Stimulated activated CD4-positive, alpha-beta T cell treated with anti-CD3 and anti-CD28 coated beads, Interleukin-12 subunit alpha, Interleukin-12 subunit beta, amount 100 ng/mL, for 4 hours (primary cell): Measurements from ENCODE around the gene OR4D2.

Experiments
- DNase-seq: peaks from one replicate; pipeline ENCODE4 v3.0.0-alpha.2; 2020

The OR4D2 gene

DNA sequence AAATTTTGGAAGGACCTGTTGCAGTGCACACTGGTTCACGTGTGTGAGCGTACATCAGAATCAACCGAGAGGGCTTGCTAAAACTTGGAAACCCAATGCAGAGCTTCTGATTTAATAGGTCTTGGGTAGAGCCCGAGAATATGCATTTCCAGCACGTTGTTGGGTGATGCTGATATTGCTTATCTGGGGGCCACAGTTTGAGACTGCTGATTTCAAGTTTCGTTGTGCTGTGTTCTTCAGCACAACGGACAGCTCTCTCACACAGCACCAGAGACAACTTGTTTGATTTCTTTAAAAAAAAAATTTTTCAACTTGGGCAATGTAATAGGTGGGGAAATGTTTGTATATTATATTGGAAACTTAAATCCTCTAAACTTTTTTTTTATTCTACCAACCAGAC lies 9.4 kb downstream of the OR4D2 start:
- DNase-seq: no peak

DNA sequence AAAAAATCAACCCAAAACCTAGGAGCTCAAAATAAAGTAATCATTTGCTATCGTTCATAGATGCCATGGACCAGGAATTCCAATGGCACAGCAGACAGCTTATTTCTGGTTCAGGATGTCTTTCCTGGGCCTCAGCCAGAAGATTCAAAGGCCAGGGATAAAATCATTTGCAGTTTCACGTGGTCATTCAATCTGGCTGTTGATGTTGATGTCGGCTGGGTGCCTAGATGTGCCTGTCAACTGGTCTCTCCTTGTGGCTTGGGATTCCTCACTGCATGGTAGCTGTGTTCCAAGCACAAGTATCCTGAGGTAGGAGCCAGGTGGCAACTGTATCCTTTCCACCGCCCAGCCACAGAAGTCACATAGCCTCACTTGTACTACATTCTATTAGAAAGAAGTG lies 15.0 kb downstream of the OR4D2 start:
- no peak for DNase-seq

DNA sequence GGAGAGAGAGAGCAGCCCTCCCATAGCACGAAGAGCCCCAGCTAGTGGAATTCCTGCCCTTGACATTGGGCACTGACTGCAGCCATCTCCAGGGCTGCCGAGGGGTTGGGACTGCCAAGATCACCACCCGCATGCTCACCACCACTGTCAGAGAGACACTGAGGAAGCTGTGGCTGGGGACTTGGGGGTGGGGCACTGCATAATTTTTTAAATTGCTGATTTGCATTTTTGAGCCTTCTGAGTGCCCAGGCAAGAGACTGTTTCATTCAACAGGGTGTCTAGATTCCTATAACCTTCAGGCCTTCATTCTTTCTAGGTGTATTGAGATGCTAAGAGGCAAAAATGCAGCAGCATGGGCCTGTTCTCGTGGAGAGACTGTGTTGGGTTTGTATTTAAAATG lies 16.7 kb downstream of the OR4D2 start:
- DNase-seq: no peak

DNA sequence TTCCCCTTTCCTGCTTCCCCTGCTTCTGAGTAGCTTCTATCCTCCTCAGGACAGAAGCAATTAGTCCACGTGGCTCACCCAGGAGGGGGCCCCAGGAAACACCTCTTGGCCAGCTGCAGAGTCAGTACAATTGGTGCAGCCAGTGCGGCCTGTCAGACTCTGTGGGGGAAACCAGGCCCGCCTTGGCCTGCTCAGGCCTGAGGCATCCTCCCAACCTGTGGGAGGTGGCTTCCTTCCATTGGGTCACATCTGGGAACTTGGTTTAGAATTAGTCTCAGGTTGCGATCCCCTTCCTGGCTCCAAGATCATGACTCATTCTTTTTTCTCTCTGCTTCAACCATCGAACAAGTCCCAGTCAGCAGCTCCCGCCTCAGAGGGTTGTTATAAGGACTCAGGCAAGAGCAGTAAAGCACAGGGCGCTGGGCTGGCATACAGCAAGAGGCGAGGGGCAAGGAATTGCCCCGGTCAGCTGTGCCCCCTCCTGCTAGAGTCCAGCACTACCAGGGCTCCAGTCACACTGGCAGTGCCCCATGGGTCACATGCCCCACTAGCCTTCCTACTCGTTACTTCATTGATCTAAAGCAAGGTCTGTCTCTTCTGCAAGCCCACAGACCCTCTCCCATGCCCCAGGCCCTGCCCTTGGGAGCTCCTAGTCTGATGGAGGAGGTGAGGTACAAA lies 17.7 kb downstream of the OR4D2 start:
- no peak for DNase-seq

DNA sequence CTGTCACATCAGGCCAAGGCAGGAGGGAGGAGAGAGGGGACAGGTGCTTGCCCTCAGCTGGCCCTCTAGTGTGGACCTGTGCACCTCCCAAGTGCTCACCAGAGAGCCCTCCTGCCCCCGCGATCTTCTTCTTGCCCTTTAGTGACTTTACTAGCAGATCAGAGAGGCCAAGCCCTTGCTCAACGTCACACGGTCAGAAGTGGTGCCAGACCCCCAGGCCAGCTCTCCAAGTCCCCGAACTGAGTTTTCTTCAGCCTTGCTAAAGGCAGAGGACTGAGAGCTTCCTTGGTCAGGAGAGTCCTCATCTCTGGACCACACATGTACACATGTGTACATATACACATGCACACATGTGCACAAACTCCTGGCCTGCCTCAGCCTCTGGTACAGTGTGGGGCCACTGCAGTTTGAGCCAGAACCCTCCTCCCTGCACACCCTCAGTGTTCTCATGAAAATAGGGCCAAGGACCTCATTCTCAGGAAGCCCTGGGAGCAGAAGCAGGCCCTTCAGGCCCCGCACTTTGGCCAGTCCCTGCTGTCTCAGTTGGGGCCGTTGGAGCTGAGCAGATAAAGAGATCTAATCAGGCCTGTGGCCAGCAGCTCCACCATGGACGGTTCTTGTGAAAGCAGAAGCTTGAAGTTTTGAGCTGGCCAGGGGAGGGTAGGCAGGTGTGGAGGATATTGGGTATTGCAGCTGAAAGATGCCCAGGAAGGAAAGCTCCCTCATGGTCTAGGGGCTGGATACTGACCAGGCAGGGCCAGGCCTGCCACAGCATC lies 18.4 kb downstream of the OR4D2 start:
- no peak for DNase-seq

DNA sequence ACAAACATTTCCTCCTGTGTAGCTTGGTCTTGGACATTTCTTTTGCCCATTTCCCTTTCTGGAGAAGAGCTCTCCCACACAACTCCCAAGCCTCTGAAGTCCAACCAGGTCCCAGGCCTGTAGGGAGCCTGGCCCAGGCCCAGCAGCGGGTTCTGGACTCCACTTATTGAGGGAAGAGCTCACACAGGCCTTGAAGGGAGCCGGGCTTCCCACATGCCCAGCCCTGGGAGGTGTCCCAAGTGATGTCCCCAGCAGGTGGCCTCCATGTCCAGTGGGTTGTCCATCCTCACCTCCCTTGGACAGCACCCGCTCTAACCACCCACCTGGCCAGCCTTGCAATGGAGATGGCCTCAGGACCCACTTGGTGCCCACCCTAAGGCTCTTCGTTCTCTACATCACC lies 19.8 kb downstream of the OR4D2 start:
- DNase-seq: no peak

DNA sequence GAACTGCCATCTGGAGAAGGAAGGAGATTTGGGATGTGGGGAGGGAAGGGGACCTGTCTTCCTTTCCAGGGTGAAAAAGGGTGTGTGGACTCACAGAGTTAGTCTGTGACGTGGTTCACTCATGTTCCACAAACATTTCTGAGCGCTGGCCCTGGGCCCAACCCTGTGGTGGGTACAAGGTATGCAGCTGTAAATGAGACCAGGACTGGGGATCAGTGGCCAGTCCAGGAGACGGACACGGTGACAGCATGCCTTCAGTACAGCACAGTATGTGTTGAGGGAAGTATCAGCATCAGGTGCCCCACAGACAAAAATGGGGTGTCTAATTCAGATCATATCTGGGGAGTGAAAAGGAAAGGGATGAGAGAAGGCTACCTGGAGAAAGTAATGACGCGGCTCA lies 20.3 kb downstream of the OR4D2 start:
- DNase-seq: no peak

DNA sequence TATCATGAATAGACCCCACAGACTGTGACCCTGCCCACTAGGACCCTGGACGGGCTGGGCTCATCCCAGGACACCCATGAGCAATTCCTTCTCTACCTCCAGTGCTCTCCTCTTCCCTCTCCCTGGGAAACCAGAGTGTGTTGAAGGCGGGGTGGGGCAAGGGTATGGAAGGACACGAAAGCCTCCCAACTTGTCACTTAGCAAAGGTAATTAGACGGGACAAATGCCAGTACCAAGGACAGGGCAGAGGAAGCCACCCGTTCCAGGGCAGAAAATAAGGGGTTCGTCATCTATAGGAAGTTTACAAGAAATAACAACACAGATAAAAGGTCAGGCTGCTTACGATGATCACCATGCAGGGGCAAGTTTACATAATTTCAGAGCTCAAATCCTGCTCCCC lies 20.9 kb downstream of the OR4D2 start:
- DNase-seq: no peak

DNA sequence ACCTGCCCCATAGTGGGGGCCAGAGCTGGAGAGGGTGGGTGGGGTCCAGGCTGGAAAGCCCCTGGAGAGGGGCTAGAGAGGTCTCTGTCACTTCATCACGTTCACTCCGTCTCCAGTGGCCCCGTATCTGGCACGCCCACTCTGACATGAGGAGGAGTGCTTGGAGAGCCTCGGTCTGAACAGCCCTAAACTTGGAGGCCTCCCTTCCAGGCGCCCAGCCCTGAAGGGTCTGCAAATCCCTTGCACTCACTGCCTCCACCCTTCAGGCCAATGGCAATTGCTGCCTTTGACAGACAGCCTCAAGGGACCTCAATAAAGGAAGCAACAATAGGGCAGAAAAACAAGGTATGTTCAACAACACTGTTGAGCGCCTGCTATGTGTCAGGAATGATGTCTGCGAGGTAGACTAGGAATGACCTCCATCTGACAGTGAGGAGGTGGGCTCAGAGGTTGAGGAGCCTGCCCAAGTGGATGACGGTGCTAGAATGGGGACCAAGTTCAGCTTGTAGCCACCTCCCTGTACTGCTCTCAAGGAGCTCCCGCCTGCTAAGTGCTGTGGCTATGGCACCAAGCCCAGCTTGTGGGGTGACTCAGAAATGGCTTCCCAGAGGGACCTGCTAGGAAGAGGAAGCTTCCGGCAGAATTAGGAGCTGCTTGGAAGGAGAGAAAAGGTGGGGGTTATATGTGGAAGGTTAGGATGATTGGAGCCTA lies 22.8 kb downstream of the OR4D2 start:
- DNase-seq: no peak

DNA sequence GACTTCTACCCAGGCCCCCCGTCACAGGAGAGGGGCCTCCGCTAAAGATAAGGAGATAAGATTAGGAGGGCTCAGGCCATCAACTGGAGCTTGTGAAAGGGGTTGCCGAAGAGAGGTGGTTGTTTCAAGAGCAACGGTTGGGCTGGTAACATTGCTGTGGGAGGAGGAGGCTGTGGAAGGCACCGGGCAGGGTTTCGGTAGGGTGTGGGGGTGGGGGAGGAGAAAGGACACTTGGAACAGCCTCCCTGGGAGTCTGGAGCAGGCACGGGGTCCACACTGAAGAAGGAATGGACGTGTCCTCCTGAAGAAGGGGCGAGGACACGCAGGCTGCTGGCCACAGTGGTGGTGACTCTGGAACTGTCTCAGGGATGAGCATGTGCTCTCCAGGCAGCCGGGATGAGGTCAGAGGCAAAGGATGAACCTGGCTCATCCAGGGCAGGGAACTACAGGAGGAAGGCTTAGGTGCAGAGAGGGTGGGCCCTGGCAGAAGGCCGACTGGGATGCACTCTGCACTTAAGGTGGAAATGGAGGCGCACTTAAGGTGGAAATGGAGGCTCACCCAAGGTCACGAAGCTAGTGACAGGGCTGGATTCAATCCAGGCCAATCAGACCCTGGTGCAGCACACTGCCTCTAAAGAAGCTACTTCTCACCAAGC lies 24.6 kb downstream of the OR4D2 start:
- DNase-seq: no peak

DNA sequence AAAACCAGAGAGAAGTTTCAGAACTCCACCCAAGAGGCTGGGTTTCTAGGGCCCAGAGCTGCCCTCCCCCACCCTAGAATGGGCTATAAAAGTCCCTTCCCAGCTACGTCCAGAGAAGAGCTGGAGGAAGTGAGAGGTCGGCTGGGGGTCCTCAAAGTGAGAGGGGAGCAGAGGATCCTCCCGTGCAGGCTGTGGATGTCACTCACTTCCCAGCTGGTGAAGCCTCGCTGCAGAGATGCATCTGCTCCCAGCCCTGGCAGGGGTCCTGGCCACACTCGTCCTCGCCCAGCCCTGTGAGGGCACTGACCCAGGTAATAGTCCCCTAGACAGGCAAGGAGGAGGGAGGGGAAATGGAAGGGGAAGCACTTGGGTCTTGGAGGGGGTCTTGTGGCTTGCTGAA lies 25.8 kb downstream of the OR4D2 start, which contains the start of gene EPX:
EPX (plus strand) TSS at position 115 of the 400 bp plus-strand sequence; CDS start at position 236, 121 bp downstream.
- no peak for DNase-seq

DNA sequence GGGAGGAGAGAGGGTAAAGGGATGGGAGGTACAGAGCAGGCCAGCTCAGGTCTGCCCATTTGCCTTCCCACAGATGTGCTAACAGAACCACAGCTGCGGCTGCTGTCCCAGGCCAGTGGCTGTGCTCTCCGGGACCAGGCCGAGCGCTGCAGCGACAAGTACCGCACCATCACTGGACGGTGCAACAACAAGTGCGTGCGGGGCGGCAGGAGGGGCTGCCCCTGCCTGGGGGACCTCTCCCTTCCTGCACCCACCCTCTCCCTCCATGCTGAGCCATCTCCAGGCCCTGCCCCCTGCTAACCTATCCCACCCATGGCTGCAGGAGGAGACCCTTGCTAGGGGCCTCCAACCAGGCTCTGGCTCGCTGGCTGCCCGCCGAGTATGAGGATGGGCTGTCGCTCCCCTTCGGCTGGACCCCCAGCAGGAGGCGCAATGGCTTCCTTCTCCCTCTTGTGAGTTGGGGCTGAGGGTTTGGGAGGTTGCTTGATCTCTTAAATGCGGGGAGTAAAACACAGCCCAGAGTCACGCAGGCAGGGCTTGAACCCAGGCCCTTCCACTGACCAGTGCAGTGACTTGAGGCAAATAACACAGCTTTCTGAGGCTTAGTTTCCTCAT lies 27.0 kb downstream of the OR4D2 start:
- DNase-seq: no peak

DNA sequence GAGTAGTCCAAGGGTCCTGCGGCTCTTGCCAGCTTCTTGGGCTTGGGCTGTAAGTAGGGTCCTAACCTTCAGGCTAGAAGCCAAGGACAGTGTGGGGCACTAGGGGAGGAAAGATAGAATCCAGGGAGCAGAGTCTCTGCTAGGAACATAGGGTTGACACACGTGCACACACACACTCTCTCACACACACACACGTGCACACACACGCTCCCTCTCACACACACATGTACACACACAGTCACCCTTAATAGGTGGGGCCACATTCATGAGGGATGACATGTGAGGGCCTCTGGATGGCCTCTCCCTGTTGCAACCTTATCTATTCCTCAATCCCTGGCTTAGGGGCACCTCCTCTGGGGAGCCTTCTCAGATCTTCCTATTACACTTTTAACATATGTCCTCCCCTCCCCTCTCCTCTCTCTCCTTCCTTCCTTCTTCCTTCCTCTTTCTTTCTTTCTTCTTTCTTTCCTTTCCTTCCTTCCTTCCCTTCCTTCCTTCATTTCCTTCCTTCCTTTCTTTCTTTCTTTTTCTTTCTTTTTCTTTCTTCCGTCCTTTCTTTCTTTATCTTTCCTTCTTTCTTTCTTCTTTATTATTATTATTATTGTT lies 28.8 kb downstream of the OR4D2 start:
- no peak for DNase-seq

DNA sequence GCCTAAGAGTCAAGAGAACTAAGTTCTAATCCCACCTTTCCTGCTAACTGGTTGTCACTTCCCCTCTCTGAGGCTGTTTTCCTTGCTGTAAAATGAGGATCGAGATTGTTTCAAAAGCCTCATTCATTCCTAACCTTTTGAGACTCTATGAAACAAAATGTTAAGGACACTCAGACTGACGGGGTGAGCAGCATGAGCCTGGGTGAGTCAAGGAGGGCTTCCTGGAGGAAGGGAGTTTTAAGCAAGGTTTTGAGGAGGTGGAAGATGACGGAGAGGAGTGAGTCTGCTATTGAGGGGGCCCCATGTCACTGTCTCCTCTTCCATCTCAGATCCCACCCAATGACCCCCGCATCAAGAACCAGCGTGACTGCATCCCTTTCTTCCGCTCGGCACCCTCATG lies 29.8 kb downstream of the OR4D2 start:
- DNase-seq: no peak

DNA sequence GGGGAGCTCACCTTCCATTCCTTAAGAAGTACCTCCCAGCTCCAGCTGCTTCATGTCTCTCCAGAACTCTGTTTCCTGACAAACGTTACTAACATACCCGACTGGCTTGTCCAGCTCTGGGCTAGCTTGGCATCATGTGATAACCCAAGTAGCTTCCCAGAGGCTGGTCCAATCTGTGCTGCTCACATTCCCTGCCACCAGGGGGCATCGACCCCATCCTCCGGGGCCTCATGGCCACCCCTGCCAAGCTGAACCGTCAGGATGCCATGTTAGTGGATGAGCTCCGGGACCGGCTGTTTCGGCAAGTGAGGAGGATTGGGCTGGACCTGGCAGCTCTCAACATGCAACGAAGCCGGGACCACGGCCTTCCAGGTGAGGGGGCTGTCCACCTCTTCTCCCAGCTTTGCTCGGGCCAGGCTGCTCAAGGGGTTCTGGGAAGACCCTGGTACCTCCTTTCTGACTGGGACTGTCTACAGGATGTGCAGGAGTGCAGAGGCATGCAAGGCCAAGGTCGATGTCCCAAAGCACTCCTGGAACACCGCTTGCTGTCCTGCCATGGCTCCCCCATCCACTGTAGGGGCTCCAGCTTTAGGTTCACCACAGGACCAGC lies 33.3 kb downstream of the OR4D2 start:
- peak; percentile 54 for DNase-seq

DNA sequence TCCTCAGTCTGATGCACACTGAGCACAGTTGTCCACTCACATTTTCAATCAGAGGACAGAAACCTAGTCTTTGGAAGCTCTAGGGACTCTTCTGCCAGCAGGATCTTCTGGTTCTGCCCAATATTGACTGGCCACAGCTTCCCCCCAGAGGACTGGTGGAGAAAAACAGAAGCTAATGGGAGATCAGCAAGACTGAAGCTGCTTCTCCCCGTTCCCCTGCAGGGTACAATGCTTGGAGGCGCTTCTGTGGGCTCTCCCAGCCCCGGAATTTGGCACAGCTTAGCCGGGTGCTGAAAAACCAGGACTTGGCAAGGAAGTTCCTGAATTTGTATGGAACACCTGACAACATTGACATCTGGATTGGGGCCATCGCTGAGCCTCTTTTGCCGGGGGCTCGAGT lies 36.1 kb downstream of the OR4D2 start:
- DNase-seq: no peak

DNA sequence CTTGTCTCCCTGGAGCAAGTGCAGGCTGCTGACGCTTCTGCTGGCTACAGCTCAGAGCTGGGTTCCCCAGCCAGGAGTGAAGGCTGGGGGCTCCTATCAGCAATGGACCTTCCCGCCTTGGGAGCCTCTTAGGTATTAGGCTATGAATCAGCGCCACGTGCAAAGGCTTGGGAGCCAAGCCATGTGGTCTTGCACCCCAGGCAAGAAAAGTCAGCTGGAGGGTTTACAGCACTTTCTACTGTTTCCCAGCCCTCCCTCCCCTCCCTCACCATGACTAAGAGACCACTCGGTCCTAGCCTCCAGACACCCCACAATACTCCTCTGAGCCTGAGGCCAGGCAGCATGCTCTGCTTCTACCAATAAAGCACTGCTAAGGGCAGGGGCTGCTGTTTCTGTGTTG lies 38.0 kb downstream of the OR4D2 start:
- no peak for DNase-seq

DNA sequence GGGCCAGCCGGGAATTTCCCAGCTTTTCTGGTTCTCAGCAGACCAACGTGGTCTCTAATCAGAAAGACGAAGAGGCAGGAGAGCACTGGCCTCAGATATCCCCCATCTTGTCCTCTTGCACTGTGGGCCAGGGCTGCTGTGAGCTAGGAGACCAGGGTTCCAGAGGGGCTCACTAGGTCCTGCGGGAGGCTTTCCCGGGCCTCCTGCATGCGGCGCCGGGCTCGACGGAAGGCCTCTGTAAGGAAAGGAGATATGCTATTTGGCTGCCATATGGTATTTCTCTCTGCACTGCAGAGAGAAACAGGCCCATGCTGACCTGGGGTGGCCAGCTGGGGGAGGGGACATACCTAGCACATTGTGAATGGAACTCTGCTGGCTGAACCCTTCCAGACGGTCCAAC lies 39.2 kb downstream of the OR4D2 start:
- DNase-seq: no peak

DNA sequence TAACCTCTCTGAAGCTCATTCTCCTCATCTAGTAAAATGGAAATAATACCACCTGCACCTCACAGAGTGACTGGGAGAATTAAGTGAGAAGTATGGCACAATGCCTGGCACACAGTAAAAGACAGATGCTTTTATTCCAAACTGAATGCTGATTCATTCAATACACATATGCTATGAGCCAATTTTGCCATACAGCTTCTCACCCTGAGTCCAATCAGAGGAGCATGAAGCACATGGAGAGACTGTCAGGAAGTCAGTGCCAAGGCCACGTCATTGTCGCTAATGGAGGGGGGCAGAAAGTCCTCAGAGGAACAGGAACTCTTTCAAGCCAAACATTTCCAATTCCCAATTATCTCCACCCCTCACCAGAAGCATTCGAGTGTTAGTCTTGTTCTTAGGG lies 40.7 kb downstream of the OR4D2 start:
- no peak for DNase-seq

DNA sequence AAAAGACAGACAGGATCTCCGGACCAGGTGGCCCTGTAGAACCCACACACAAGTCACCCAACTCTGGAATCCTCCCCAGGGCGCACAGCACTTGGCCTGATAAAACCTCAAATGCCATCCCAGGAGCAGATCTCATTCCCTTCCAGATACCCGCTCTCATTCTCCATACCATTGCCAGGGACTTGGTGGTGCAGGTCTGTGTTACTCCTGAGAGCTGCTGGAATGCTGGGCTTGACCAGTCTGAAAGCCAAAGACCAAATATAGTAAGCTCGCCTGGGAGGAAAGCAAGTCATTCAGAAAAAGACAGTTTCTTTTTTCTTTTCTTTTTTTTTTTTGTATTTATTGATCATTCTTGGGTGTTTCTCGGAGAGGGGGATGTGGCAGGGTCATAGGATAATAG lies 41.6 kb downstream of the OR4D2 start:
- no peak for DNase-seq

DNA sequence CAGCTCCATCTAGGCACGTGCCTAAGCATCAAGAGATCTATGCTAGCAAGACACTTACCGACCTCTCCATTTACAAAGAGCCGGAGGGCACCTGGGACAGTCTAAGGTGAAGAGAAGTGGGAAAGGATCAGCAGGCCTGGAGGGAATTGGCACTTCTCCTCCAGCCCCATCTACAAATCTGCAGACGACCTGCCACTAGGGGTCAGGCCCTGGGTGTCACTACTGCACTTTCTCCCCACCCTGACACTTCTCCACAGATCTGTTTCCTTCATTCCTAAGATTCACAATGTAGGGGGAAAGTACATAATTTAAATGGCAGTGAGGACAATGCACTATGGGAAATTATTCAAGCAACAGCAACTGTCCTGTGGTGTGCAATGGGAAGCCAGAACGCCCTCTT lies 44.1 kb downstream of the OR4D2 start:
- DNase-seq: no peak

DNA sequence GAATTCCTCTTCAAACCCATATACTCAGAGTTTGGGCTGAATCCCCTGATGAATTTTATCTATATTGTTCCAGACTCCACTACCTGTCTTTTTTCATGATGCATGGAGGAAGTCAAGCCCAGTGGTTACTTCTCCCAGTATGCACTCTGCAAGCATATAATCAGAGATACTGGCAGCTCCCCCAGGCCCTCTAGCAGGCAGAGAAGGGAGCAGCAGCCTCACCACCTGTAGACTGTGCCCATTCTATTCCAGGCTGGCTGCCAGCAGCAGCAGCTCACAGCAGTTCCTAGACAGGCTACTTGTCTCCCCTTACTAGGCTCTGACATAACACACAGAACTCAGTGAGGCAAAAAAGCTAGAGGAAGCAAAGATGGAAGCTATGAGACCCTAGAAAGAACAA lies 48.9 kb downstream of the OR4D2 start:
- no peak for DNase-seq
